AG10803 (cell line): ENCODE data around the gene EHD4.

ENCODE experiments used
- DNase-seq: peaks from one replicate; pipeline ENCODE4 v3.0.0; 2010; ENCODE audit warnings: low read depth
- H3K4me3 ChIP-seq: 2 replicates; pipeline ENCODE4 v1.5.1; 2011; ENCODE audit warnings: mild to moderate bottlenecking, low read length, control low read depth
- CTCF ChIP-seq: conservative IDR thresholded peaks from 2 replicates; pipeline ENCODE4 v1.5.1; 2011; ENCODE audit warnings: mild to moderate bottlenecking, low read length, control low read depth, inconsistent platforms

Gene EHD4

GRCh38 chr15:41957021-41957897 is 15.1 kb downstream of the EHD4 start:
- H3K4me3 ChIP-seq = no peak overlapping the region
- TF ChIP-seq CTCF = no peak
- no peak for DNase-seq

- TF ChIP-seq CTCF = peak; percentile 15
- peak overlapping the region; percentile 39 for H3K4me3 ChIP-seq
- DNase-seq = peak; percentile 39
Measured at GRCh38 chr15:41955807-41956525, 16.4 kb downstream of the EHD4 start.

GRCh38 chr15:41955100-41955499 is 17.3 kb downstream of the EHD4 start:
- TF ChIP-seq CTCF = no peak
- no peak for DNase-seq
- H3K4me3 ChIP-seq = no peak overlapping the region

- no peak overlapping the region for H3K4me3 ChIP-seq
- DNase-seq = no peak
- TF ChIP-seq CTCF = no peak
Measured at GRCh38 chr15:41954036-41954435, 18.3 kb downstream of the EHD4 start.

GRCh38 chr15:41952013-41952563 is 20.3 kb downstream of the EHD4 start:
- no peak for DNase-seq
- no peak overlapping the region for H3K4me3 ChIP-seq
- no peak for TF ChIP-seq CTCF

GRCh38 chr15:41951571-41951970 is 20.8 kb downstream of the EHD4 start:
- H3K4me3 ChIP-seq = no peak overlapping the region
- DNase-seq = no peak
- TF ChIP-seq CTCF = no peak
